ENCODE data around the gene CSRNP2.

The CSRNP2 gene, protein sequence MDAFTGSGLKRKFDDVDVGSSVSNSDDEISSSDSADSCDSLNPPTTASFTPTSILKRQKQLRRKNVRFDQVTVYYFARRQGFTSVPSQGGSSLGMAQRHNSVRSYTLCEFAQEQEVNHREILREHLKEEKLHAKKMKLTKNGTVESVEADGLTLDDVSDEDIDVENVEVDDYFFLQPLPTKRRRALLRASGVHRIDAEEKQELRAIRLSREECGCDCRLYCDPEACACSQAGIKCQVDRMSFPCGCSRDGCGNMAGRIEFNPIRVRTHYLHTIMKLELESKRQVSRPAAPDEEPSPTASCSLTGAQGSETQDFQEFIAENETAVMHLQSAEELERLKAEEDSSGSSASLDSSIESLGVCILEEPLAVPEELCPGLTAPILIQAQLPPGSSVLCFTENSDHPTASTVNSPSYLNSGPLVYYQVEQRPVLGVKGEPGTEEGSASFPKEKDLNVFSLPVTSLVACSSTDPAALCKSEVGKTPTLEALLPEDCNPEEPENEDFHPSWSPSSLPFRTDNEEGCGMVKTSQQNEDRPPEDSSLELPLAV

DNA sequence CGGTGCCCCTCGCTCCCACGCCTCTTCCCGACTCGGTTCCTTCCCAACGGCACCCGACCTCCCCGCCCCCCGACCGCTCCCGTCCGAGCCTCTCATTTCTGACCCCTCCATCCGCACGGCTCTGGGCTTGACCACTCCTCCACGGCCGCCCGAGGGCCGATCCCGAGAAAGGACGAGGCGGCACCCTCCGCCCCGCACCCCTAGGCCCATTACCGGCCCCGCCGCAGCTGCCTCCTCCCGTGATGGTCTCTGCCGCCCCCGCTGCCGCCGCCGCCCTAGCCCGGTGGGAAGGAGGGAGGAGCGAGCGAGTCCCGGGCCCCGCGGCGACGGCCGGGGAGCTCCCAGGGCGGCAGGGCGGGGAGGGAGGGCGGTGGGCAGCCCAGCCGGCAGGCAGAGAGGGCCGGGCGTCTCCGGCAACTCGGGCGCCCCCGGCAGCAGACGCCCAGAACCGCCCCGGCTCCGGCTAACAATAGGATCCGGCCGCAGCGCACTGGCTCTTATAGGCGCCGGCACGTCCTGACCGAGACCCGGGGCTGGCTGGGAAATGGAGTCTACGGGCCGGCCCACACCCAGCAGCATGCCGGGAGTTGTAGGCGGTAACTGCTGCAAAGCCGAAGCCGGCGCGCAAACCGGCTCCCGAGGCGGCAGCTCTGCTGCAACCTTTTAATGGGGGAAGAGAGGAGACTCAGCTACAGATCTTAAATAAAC is at the start of gene CSRNP2:
Gene CSRNP2 (minus strand): TSS at position 471 of the 708 bp plus-strand sequence. CDS start 7,035 bp downstream, outside the sequence.
- DNase-seq = peak; percentile 95
- peak; percentile 90 for TF ChIP-seq POLR2A (IDR thresholded peaks at IDR 0.05; ENCODE audit: low read length)
- TF ChIP-seq GATA1 (IDR thresholded peaks at IDR 0.05; ENCODE audit: low read depth, low read length) = no peak

DNA sequence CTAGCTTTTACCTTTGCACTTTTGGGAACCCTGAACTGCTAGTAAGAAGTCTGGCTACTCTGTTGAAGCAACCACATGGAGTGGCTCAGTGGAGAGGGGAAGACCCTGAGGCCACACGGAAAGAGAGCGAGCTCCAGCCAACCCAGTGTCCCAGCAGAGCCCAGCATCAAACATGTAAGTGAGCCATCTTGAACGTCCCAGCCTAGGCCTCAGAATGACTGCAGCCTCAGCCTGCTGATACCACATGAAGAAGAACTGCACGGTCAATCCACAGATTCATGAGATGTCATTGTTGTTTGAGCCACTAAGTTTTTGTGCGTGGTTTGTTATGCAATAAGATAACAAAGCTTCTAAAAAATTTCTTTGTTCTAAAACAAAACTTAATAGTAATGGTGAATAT is 49.3 kb upstream of the CSRNP2 start:
- no peak for DNase-seq
- TF ChIP-seq GATA1 (IDR thresholded peaks at IDR 0.05; ENCODE audit: low read depth, low read length) (no peak), POLR2A (IDR thresholded peaks at IDR 0.05; ENCODE audit: low read length) (no peak)

DNA sequence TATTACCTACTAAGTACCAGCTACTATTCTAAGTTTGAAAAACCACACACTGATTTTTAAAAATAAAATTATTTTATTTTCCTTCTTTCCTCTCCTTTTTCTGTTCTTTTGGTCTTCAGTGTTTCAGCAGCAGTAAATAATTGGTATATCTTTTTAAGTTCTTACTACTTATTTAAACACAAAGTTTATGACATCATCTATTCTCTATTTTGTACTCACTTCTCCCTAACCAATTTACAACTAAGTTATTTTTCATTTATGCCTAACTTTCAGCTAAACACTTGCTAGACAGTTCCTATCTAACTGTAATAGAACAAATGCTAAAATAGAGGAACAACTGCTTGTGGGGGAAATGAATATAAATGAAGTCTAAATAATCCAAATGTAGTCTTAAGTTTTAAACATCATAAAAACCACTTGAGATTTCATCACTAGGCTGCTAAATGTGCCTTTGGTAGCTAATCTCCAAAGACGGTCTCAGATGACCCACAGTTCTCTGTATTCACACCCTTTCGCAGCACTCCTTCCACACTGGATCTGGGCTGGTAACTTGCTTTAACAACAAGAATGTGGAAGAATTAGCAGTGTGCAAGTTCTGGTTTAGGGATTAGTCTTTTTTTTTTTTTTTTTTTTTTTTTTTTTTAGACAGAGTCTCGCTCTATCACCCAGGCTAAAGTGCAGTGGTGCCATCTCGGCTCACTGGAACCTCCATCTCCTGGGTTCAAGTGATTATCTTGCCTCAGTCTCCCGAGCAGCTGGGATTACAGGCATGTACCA is 48.5 kb upstream of the CSRNP2 start:
- TF ChIP-seq GATA1 (IDR thresholded peaks at IDR 0.05; ENCODE audit: low read depth, low read length) = no peak
- TF ChIP-seq POLR2A (IDR thresholded peaks at IDR 0.05; ENCODE audit: low read length) = no peak
- DNase-seq = no peak

DNA sequence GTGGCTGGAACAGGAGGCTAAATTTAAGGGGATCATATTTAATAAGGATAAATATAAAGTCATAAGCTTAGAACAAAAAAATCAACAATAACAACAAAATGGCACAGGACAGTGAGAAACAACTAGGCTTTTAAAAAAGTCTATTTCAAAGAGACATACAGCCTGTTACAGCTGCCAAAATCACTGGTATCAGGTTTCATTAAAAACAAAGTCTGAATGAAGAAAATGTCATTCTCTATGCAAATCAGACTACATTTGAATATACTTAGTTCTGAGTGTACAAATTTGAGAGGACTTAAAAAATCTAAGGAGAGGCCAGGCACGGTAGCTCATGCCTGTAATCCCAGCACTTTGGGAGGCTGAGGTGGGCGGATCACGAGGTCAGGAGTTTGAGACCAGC is 45.5 kb upstream of the CSRNP2 start:
- TF ChIP-seq GATA1 (IDR thresholded peaks at IDR 0.05; ENCODE audit: low read depth, low read length) (no peak), POLR2A (IDR thresholded peaks at IDR 0.05; ENCODE audit: low read length) (no peak)
- DNase-seq = no peak

DNA sequence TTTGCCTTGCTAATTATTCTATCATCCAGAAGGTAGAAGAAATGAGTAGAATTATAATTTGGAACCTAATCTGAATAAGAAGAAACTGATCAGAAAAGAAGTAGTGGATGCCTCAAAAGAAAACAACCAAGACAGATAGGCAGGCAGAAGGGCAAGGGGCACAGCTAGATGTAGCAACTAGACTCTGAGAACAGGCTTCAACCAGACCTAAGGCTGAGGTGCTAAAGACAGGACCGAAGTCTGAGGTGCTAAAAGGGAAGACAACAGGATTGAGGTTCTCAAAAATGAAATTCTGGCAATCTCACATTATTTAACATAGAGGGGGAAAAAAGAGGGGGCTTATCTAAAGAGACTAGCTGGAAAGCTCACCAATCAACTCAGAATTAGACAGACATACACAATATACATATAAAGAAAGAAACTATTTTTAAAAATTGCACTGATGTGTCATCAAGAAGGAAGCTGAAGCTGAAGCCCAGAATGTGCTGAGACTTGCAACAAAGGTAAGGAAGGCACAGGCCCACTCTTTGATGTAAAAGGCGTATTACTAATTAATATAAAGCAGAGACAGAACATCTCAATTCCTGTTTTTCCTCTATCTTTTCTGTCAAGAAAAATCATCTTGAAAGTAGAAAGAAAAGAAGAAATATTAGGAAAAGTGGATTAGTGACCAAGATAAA is 43.8 kb upstream of the CSRNP2 start:
- no peak for DNase-seq
- TF ChIP-seq GATA1 (IDR thresholded peaks at IDR 0.05; ENCODE audit: low read depth, low read length) = no peak
- no peak for TF ChIP-seq POLR2A (IDR thresholded peaks at IDR 0.05; ENCODE audit: low read length)

DNA sequence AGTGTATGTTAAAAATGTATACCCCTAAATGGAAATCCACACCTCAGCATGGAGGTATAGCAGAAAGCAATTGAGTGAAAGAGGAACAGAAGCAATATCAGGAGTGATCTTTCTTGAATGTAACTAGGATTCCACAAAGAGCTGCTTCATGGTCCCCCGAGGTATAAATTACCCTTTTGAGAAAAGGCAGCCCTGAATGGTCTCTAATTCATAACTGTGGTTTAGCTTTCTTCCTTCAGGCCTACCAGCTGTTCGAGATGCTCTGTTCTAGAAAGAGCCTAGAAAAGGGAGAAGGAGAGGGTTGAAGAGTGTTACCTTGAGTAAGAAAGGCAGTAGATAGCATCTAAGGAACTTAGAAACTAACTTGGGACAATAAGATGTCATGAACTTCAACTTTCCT is 42.9 kb upstream of the CSRNP2 start:
- no peak for DNase-seq
- TF ChIP-seq POLR2A (IDR thresholded peaks at IDR 0.05; ENCODE audit: low read length) = no peak
- no peak for TF ChIP-seq GATA1 (IDR thresholded peaks at IDR 0.05; ENCODE audit: low read depth, low read length)

DNA sequence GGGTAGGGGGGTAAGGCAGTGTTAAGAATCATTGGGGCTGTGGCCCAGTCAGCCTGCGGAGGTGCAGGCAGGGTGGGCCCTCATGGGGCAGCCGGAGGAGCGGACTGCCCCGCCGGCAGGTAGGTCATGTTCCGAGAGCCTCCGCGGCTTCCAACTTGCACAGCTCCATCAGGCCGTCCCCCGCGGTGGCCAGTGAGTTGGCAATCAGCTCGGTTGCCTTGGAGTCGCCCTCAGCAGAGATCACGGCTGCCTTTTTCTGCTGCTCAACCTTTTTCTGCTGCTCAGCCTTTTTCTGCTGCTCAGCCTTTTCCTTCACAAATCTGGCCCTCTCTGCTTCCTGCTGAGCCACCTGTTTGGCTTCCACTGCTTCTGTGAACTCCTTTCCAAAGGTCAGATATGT is 41.1 kb upstream of the CSRNP2 start:
- no peak for DNase-seq

DNA sequence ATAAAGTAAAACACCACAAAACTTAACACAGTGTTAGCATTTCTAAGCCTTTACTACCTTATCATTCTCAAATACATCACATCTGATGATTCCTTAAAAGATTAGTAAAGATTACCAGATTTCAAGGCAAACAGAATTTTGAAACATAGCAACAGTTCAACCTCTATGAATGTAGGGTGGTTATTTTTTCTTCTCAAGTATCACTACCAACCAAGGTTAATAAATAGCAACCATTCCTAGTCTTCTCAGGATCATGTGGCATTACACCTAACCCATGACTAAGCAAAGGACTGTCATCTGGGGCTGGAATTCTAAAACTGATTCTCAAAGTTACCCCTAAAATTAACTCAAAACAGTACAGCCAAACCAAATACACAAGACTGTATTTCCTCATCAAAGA is 39.4 kb upstream of the CSRNP2 start:
- no peak for DNase-seq
- no peak for TF ChIP-seq POLR2A (IDR thresholded peaks at IDR 0.05; ENCODE audit: low read length)
- TF ChIP-seq GATA1 (IDR thresholded peaks at IDR 0.05; ENCODE audit: low read depth, low read length) = no peak

More for the DNA sequence above, 41.1 kb upstream of the CSRNP2 start:
- TF ChIP-seq POLR2A (IDR thresholded peaks at IDR 0.05; ENCODE audit: low read length) (no peak), GATA1 (IDR thresholded peaks at IDR 0.05; ENCODE audit: low read depth, low read length) (no peak)

DNA sequence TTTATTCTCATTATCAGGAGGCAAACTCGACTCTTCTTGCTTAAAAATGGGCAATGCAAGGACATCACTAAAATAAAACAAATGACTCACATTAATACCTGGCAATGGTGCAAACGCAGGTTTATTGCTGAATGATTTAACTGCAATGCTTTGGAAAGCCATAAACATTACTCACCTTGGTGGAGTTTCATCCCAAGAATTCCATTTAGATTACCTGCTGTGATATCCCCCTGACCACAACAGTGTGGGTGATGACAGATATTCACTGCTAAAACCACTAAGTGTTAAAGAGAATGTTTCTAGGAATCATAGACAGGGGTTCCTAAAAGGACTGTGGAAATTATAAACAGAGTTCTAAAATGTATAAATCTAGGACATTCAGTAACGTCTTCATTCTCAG is 35.3 kb upstream of the CSRNP2 start:
- no peak for DNase-seq
- TF ChIP-seq GATA1 (IDR thresholded peaks at IDR 0.05; ENCODE audit: low read depth, low read length) (no peak), POLR2A (IDR thresholded peaks at IDR 0.05; ENCODE audit: low read length) (no peak)

DNA sequence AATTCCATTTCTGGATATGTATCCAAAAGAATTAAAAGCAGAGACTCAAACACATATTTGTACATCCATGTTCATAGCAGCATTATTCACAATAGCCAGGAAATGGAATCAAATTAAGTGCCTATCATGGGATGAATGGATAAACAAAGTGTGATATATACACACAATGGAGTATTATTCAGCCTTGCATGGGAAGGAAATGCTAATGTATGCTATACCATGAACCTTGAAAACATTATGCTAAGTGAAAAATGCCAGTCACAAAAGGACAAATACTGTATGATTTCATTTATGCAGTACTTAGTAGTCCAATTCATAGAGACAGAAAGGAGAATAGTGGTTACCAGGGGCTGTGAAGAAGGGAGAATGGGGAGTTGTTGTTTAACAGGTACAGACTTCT is 32.1 kb upstream of the CSRNP2 start:
- TF ChIP-seq GATA1 (IDR thresholded peaks at IDR 0.05; ENCODE audit: low read depth, low read length) (no peak), POLR2A (IDR thresholded peaks at IDR 0.05; ENCODE audit: low read length) (no peak)
- DNase-seq = no peak

DNA sequence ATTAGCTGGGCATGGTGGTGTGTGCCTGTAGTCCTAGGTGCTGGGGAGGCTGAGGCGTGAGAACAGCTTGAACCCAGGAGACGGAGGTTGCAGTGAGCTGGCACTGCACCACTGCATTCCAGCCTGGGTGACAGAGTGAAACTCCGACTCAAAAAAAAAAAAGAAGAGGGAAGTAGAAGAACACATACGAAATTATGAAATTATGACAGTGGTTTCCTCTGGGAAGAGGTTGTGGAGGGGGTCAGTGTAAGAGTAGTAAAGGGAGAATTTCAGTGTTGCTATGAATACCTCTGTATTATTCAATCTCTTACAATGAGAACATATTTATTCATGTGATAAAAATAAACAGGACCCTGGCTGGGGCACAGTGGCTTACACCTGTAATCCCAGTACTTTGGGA is 24.7 kb upstream of the CSRNP2 start:
- no peak for TF ChIP-seq POLR2A (IDR thresholded peaks at IDR 0.05; ENCODE audit: low read length)
- no peak for TF ChIP-seq GATA1 (IDR thresholded peaks at IDR 0.05; ENCODE audit: low read depth, low read length)
- no peak for DNase-seq

DNA sequence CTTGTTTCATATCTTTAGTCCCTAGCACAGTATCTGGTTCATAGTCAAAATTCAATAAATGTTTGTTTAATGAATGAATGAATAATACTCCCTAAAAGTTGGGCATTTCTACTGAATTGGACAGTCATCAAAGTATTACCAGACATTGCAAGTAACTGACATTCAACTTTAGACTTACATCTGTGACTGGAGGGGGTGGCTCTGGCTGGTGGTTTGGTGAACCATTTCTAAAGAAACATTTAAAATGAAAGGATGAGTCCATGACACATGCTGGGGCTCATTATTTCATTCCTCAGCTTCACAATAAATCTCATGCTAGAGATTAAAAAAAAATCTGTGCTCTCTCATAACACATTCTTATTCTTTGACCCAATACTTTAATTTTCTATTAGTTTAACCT is 20.6 kb upstream of the CSRNP2 start:
- DNase-seq = no peak
- TF ChIP-seq GATA1 (IDR thresholded peaks at IDR 0.05; ENCODE audit: low read depth, low read length) (no peak), POLR2A (IDR thresholded peaks at IDR 0.05; ENCODE audit: low read length) (no peak)

DNA sequence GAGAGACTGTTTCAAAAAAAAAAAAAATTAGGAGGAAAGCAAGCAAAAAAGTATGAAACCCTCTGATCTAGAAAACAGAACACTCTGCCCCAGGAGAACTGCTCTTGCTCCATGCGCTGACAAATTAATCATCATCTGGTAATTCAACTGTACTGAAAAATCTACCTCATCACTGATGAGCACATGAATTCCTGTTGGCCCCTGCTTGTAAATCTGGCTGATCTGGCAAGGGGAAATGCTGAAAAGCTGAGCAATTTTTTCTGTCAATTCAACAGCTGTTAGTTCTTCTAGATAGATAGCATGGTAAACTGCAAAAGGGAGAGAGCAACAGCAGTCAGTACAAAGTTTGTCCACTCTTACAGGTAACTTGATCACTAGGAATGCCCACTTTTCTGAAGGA is 15.2 kb upstream of the CSRNP2 start:
- no peak for DNase-seq
- TF ChIP-seq GATA1 (IDR thresholded peaks at IDR 0.05; ENCODE audit: low read depth, low read length) (no peak), POLR2A (IDR thresholded peaks at IDR 0.05; ENCODE audit: low read length) (no peak)

All from erythroblast (primary cell).